Activated CD4-positive, alpha-beta T cell treated with anti-CD3 and anti-CD28 coated beads, Interleukin-2, amount 10 ng/mL, durations not matched to agents 7 days and 5 days (primary cell): ENCODE measurements around the gene ARHGAP44. TPM values are rescaled to one million over a fixed set of nuclear protein-coding genes. Genes with fewer than 3 reads are reported as not detected.

Experiments
- CTCF ChIA-PET: fragments of 350-600 bp; sonication (Branson Sonifier 250); formaldehyde crosslinking; loops from one replicate; lab custom pipeline; 2021; ENCODE audit warnings: antibody characterized with exemption; lab: Charles Lee
- POLR2A ChIA-PET: fragments of 350-600 bp; sonication (Branson Sonifier 250); formaldehyde crosslinking; loops from one replicate; lab custom pipeline; 2021; ENCODE audit warnings: antibody characterized with exemption; lab: Charles Lee
- DNase-seq: peaks from one replicate; pipeline ENCODE4 v3.0.0-alpha.2; 2020
- H3K27ac Mint-ChIP-seq: one replicate; pipeline ENCODE4 v1.8.0; 2021; ENCODE audit warnings: mild to moderate bottlenecking, moderate library complexity, mixed read lengths
- H3K27me3 Mint-ChIP-seq: one replicate; pipeline ENCODE4 v1.8.0; 2021; ENCODE audit warnings: mixed read lengths
- H3K36me3 Mint-ChIP-seq: one replicate; pipeline ENCODE4 v1.8.0; 2021; ENCODE audit warnings: low read depth, mixed read lengths
- H3K4me1 Mint-ChIP-seq: one replicate; pipeline ENCODE4 v1.8.0; 2021; ENCODE audit warnings: mixed read lengths
- H3K4me3 Mint-ChIP-seq: one replicate; pipeline ENCODE4 v1.8.0; 2021; ENCODE audit warnings: mild to moderate bottlenecking, moderate library complexity, mixed read lengths
- H3K9me3 Mint-ChIP-seq: one replicate; pipeline ENCODE4 v1.8.0; 2021; ENCODE audit warnings: mixed read lengths
- total RNA-seq, 2 experiments: library from RNA; stranded (reverse); gene quantifications; one replicate each; pipeline ENCODE4 v1.2.3, GENCODE V29; 2021

ARHGAP44 gene
- total RNA-seq, 2 experiments from 2014 or later: 0.37 TPM; not detected in 1

DNA sequence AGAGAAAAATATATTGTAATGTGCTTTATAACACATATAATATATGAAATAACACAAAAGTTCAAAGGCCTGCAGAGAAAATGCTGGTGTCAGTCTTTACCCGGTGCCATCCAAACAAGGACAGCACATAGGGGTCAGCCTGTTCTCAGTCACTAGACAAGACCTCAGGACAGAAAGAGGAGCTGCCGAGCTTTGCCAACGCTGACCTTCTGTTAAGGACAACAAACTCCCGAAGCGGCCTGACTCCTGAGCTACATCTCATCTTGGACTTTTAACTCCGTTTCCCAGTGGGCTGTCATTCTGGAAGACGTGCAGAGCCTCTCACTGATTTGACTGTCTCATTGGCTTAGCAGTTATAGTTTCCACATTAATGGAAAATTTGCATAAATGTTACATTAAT, 221.7 kb downstream of the ARHGAP44 start:
- ChIA-PET POLR2A (no interaction called here), CTCF (interaction anchor here (1.3 kb wide), 1 partner anchor 23 kb away, joined by 4 read pairs; no protein-coding TSS in a partner anchor)
- no peak for DNase-seq
- no peaks in the 10 kb centered on the region for H3K27me3 Mint-ChIP-seq
- H3K9me3 Mint-ChIP-seq: no peaks in the 10 kb centered on the region
- H3K4me1 Mint-ChIP-seq: peaks cover 16% of the 10 kb centered on the region
- no peak overlapping the region for H3K27ac Mint-ChIP-seq
- no peak overlapping the region for H3K4me3 Mint-ChIP-seq
- peaks cover 59% of the 10 kb centered on the region for H3K36me3 Mint-ChIP-seq

GRCh38 chr17:13014801-13015200, 225.5 kb downstream of the ARHGAP44 start:
- Mint-ChIP-seq H3K27me3 (no peaks in the 10 kb centered on the region), H3K36me3 (peaks cover 55% of the 10 kb centered on the region), H3K9me3 (no peaks in the 10 kb centered on the region), H3K4me3 (no peak overlapping the region), H3K4me1 (peaks cover 29% of the 10 kb centered on the region), H3K27ac (no peak overlapping the region)
- POLR2A ChIA-PET: no interaction called here
- CTCF ChIA-PET: interaction anchor here (0.8 kb wide), 1 partner anchor 48 kb away, joined by 3 read pairs; no protein-coding TSS in a partner anchor
- no peak for DNase-seq

DNA sequence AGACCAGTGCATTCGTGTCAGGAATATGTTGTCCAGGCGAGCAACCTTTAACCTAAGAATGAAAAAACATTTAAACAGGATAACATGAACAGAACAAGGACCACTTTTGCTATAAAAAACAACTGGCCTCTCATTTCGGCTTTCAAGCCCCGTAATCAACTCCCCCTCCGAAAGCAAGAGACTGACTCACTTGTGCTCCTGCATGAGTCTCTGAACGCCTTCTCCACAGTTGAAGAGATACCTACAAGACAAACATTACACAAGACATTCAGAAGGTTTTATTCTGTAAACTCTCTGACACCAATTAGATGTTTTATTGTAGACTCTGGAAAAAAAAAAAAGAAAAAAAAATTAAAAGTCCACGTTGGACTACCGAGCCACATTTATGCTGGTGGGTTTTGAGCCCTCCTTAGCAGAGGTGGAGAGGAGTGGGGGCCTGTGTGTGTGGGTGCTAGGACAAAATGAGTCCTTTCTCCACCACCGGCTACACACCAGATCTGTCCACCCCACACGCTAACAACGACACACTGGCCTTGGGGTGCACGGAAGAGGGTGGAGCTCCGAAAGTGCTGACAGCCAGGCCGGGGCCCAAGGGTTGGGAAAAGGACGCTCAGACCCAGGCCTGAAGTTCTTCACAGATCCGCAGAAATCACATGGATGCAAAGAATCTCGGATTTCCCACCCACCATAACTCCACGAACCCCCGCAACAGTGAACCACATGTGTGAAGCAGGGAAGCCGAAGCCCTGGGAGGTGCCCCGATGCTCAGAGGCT, 227.8 kb downstream of the ARHGAP44 start:
- POLR2A ChIA-PET: interaction anchor here (1.0 kb wide), 1 partner anchor 17 kb away, joined by 3 read pairs; no protein-coding TSS in a partner anchor
- no peak for DNase-seq
- H3K36me3 Mint-ChIP-seq: peaks cover 41% of the 10 kb centered on the region
- H3K27ac Mint-ChIP-seq: peak overlapping the region; percentile 96
- H3K9me3 Mint-ChIP-seq: no peaks in the 10 kb centered on the region
- CTCF ChIA-PET: interaction anchor here (5.7 kb wide), 1 partner anchor 14 kb away, joined by 46 read pairs; no protein-coding TSS in a partner anchor
- peak overlapping the region; percentile 97 for H3K4me3 Mint-ChIP-seq
- H3K4me1 Mint-ChIP-seq: peaks cover 27% of the 10 kb centered on the region
- no peaks in the 10 kb centered on the region for H3K27me3 Mint-ChIP-seq

- Mint-ChIP-seq H3K27ac (peak within 1 kb of the TSS; percentile 96), H3K27me3 (no peaks in the 10 kb centered on the region)
- POLR2A ChIA-PET: interaction anchor here (1.0 kb wide), 1 partner anchor 16 kb away, joined by 3 read pairs; no protein-coding TSS in a partner anchor
These were observed 228.6 kb downstream of the ARHGAP44 start, which contains the start of gene ELAC2 for GRCh38 chr17:13017655-13018459. ELAC2 (minus strand) TSS chr17:13018027; CDS start chr17:13017947, 80 bp downstream.

DNA sequence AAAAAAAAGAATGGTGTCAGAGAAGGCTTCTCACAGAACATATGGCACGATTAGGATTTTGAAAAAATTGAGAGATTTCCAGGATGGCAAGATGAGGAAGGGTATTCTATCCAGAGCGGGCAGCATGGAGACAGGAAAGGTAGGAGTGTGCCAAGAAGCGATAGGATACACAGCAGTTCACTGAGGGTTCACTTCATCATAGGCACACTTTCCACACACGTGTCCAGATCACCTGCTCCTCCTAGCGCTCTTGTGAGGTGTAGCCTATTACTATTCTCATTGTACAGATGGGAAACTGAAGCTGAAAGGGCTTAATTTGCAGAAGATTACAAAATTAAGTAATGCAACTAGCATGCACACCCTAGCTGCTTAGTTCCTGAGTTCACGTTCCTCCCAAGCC, 234.7 kb downstream of the ARHGAP44 start:
- H3K36me3 Mint-ChIP-seq: no peaks in the 10 kb centered on the region
- peaks cover 7% of the 10 kb centered on the region for H3K4me1 Mint-ChIP-seq
- no peak for DNase-seq
- ChIA-PET POLR2A (no interaction called here), CTCF (interaction anchor here (0.6 to 0.8 kb wide), 3 partner anchors 26 to 508 kb away, joined by 3 to 6 read pairs (median 3); no protein-coding TSS in a partner anchor)
- H3K27ac Mint-ChIP-seq: no peak overlapping the region
- H3K4me3 Mint-ChIP-seq: no peak overlapping the region
- H3K9me3 Mint-ChIP-seq: no peaks in the 10 kb centered on the region
- H3K27me3 Mint-ChIP-seq: peaks cover 3% of the 10 kb centered on the region

More at GRCh38 chr17:13017655-13018459, 228.6 kb downstream of the ARHGAP44 start, which contains the start of gene ELAC2:
- Mint-ChIP-seq H3K4me3 (peak within 1 kb of the TSS; percentile 97), H3K36me3 (peaks cover 36% of the 10 kb centered on the region), H3K4me1 (peaks cover 27% of the 10 kb centered on the region), H3K9me3 (no peaks in the 10 kb centered on the region)
- DNase-seq: peak; percentile 97
- CTCF ChIA-PET: interaction anchor here (2.2 to 5.7 kb wide), 2 partner anchors 13 to 14 kb away, joined by 6 to 46 read pairs; no protein-coding TSS in a partner anchor

- Mint-ChIP-seq H3K27ac (no peak overlapping the region), H3K27me3 (peaks cover 3% of the 10 kb centered on the region), H3K36me3 (no peaks in the 10 kb centered on the region), H3K4me1 (peaks cover 7% of the 10 kb centered on the region), H3K9me3 (no peaks in the 10 kb centered on the region), H3K4me3 (no peak overlapping the region)
- peak; percentile 62 for DNase-seq
- CTCF ChIA-PET: no interaction called here
- POLR2A ChIA-PET: no interaction called here
These were observed 235.4 kb downstream of the ARHGAP44 start for GRCh38 chr17:13024526-13025257.

DNA sequence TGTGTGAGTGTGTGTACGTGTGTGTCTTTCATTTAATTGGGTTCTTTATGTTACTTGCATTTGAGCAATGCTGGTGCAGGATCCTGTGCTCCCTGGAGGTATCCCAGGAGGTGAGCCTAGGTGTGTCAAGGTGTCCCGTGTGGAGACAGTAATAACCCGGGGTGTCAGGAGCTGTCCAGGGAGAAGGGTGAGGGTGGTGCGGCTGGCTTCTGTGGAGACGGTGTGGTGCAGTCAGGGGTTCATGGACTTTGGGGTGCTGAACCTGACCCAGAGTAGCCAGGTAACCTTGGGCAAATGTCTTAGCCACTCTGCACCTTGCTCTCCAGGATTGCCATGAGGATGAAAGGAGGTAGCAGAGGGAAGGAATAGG, 235.9 kb downstream of the ARHGAP44 start:
- Mint-ChIP-seq H3K27ac (no peak overlapping the region), H3K4me1 (peaks cover 7% of the 10 kb centered on the region), H3K4me3 (no peak overlapping the region), H3K36me3 (no peaks in the 10 kb centered on the region), H3K9me3 (no peaks in the 10 kb centered on the region), H3K27me3 (peaks cover 3% of the 10 kb centered on the region)
- ChIA-PET CTCF (no interaction called here), POLR2A (no interaction called here)
- no peak for DNase-seq

DNA sequence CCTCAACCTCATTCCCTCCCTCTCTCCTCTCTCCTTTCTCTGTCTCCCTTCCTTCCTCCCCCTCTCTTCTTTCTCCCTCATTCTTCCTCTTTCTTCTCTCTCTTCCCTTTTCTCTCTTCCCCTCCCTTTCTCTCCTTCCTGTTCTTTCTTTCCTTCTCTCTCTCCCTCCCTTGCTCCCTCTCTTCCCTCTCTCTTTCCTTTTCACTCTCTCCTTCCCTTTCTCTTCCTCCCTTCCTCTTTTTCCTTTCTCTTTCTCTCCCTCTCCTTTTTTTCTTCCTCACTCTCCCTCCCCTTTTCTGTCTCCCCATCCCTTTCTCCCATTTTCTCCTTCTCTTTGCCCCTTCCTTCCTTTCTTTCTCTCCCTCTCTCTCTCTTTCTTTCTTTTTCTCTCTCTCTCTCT, 236.4 kb downstream of the ARHGAP44 start:
- no peak for DNase-seq
- H3K27me3 Mint-ChIP-seq: peaks cover 3% of the 10 kb centered on the region
- POLR2A ChIA-PET: no interaction called here
- H3K27ac Mint-ChIP-seq: no peak overlapping the region
- CTCF ChIA-PET: no interaction called here
- H3K4me1 Mint-ChIP-seq: peaks cover 7% of the 10 kb centered on the region
- H3K4me3 Mint-ChIP-seq: no peak overlapping the region
- H3K36me3 Mint-ChIP-seq: no peaks in the 10 kb centered on the region
- H3K9me3 Mint-ChIP-seq: no peaks in the 10 kb centered on the region

DNA sequence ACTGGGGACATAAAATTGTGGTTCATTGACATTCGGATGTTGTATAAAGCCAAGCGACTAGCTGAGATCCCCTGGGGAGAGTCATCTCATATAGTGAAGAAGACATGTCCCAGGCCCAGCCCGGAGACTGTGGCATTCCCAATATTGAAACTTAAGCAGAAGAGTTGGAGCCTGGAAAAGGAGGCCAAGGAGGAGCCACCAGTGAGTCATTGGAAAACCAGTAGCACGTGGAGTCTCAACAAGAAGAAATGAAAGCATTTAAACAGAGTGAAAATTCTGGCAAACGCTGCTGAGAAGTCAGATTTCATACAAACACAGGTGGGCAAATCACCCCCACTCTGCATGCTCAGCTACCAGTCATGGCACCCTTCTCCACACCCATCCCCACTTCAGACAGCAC, 237.9 kb downstream of the ARHGAP44 start:
- ChIA-PET CTCF (no interaction called here), POLR2A (no interaction called here)
- Mint-ChIP-seq H3K36me3 (no peaks in the 10 kb centered on the region), H3K9me3 (no peaks in the 10 kb centered on the region), H3K4me3 (no peak overlapping the region), H3K4me1 (peaks cover 12% of the 10 kb centered on the region), H3K27me3 (peaks cover 3% of the 10 kb centered on the region), H3K27ac (no peak overlapping the region)
- no peak for DNase-seq

DNA sequence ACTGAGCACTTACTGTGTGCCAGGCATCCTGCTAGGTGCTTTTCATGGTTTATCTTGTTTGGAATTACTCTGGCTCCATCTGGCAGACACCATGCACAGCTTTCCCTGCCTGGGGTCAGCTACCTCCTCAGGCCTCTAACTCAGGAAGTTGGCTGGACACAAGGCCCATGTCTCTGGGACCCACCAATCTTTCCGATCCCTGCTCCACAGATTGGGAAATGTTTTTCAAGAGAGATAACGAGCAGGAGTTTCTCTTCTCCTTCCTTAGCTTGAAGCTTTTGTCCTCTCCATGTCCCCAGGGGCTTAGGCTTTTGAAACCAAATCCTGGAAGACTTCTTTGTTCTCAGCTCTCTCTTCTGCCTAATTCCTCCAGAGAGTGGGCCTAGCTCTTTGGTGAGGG, 240.0 kb downstream of the ARHGAP44 start:
- ChIA-PET CTCF (interaction anchor here (1.0 to 4.9 kb wide), 5 partner anchors 10 to 32 kb away, joined by 3 to 46 read pairs (median 5); partner anchors contain the start of gene ELAC2), POLR2A (no interaction called here)
- H3K36me3 Mint-ChIP-seq: no peaks in the 10 kb centered on the region
- peaks cover 11% of the 10 kb centered on the region for H3K4me1 Mint-ChIP-seq
- H3K9me3 Mint-ChIP-seq: no peaks in the 10 kb centered on the region
- H3K4me3 Mint-ChIP-seq: no peak overlapping the region
- H3K27me3 Mint-ChIP-seq: peaks cover 3% of the 10 kb centered on the region
- no peak for DNase-seq
- no peak overlapping the region for H3K27ac Mint-ChIP-seq

DNA sequence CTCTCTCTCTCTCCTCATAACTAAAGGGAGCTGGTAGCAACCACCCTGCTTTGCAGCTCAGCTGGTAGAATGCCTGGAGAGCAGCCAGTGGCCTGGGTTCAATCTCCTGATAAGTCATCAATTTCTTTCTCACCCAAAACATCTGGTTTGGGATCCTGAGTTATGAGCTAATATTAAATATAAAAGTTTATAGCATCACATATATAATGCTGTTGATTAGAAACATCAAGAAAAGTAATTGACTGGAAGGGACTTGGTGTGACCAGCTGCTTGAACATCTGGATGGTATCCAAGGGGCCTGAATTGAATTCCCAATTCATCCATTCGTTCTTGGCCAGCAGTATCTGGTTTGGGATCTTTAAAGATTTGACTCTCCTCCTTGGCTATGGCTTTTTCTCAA, 240.8 kb downstream of the ARHGAP44 start:
- no peak overlapping the region for H3K27ac Mint-ChIP-seq
- ChIA-PET POLR2A (no interaction called here), CTCF (interaction anchor here (1.0 to 4.9 kb wide), 6 partner anchors 9 to 31 kb away, joined by 3 to 46 read pairs (median 5); partner anchors contain the start of gene ELAC2)
- no peaks in the 10 kb centered on the region for H3K9me3 Mint-ChIP-seq
- DNase-seq: no peak
- H3K4me1 Mint-ChIP-seq: peaks cover 6% of the 10 kb centered on the region
- H3K4me3 Mint-ChIP-seq: no peak overlapping the region
- no peaks in the 10 kb centered on the region for H3K36me3 Mint-ChIP-seq
- H3K27me3 Mint-ChIP-seq: peaks cover 5% of the 10 kb centered on the region
